Endothelial cell of umbilical vein (primary cell): Measurements from ENCODE around the gene ASAP2.
A peak's percentile ranks its signal among the peaks of the same experiment; 100 is the strongest.

ENCODE experiments used
- CTCF ChIP-seq, 2 donors: IDR thresholded peaks; 1 replicate in 1 of 2; 2 replicates in 1 of 2; pipeline ENCODE4 v1.5.1; 2011; ENCODE audit warnings: low read length in 2 of 2, mild to moderate bottlenecking in 2 of 2, moderate library complexity in 2 of 2, control low read depth in 1 of 2, inconsistent platforms in 1 of 2, low read depth in 1 of 2; ENCODE audit not compliant: insufficient read depth in 1 of 2; ENCODE audit errors: extremely low read depth in 1 of 2
- EZH2 ChIP-seq: IDR thresholded peaks from 2 replicates; pipeline ENCODE4 v1.6.1; 2012; ENCODE audit warnings: borderline replicate concordance, low read depth, mild to moderate bottlenecking, moderate library complexity, low read length, inconsistent platforms; ENCODE audit not compliant: severe bottlenecking
- JUN ChIP-seq: IDR thresholded peaks from 2 replicates; pipeline ENCODE4 v1.6.1; 2011; ENCODE audit warnings: borderline replicate concordance, low read depth; ENCODE audit not compliant: insufficient read length, insufficient read depth
- MAX ChIP-seq: IDR thresholded peaks from 2 replicates; pipeline ENCODE4 v1.6.1; 2011; ENCODE audit not compliant: insufficient read depth, insufficient read length
- MYC ChIP-seq: IDR thresholded peaks from one replicate; pipeline ENCODE4 v1.6.1; 2011; ENCODE audit warnings: mild to moderate bottlenecking, low read depth, low read length
- POLR2A ChIP-seq: IDR thresholded peaks from 2 replicates; pipeline ENCODE4 v1.6.1; 2012; ENCODE audit warnings: low read depth, mild to moderate bottlenecking, control low read depth, low read length
- POLR2AphosphoS5 ChIP-seq: IDR thresholded peaks from 2 replicates; pipeline ENCODE4 v1.6.1; 2012; ENCODE audit warnings: low read depth, mild to moderate bottlenecking, control low read depth, low read length, moderate library complexity; ENCODE audit not compliant: insufficient read depth

- no peak for TF ChIP-seq POLR2A
- TF ChIP-seq MAX: no peak
- no peak for TF ChIP-seq CTCF (IDR thresholded peaks at IDR 0.05; ENCODE audit: extremely low read depth in 1 of 2, insufficient read depth in 1 of 2, low read depth in 1 of 2, low read length in 2 of 2)
- TF ChIP-seq POLR2AphosphoS5: no peak
- no peak for TF ChIP-seq MYC
- no peak for TF ChIP-seq EZH2
- TF ChIP-seq JUN: peak; percentile 24
These were observed 174.4 kb downstream of the ASAP2 start for GRCh38 chr2:9380702-9381628.
